Erythroblast (primary cell): ENCODE measurements around the gene NEU2.
"Not testable (repeated sequence)": the region's sequence is repeated elsewhere in the genome, so short reads cannot be mapped to it uniquely, and the experiment has no call there.

Source experiments
- DNase-seq, 2 experiments: peaks; one replicate each; lab custom pipeline; 2025; lab: John Stamatoyannopoulos, UW
- GATA1 ChIP-seq: IDR thresholded peaks from 2 replicates; pipeline ENCODE4 v1.6.1; 2011; ENCODE audit warnings: low read depth, mild to moderate bottlenecking, control low read depth, low read length, moderate library complexity
- POLR2A ChIP-seq: IDR thresholded peaks from 2 replicates; pipeline ENCODE4 v1.6.1; 2011; ENCODE audit warnings: mild to moderate bottlenecking, low read length

The NEU2 gene

DNA sequence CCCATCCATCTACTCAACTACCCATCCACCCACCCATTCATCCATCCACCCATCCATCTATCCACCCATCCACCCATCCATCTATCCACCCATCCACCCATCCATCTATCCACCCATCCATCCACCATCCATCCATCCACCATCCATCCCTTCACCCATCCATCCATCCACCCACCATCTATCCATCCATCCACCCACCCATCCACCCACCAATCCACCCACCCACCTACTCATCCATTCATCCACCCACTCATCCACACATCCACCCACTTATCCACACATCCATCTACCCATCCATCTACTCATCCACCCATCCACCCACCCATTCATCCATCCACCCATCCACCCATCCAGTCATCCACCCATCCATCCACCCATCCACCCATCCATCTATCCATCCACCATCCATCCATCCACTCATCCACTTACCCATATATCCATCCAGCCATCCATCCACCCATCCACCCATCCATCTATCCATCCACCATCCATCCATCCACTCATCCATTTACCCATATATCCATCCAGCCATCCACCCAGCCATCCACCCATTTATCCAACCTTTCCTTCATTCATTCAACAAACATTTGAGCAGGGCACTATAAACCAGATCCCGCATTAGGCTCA, 17.3 kb upstream of the NEU2 start:
- no peak for DNase-seq
- TF ChIP-seq POLR2A = no peak
- TF ChIP-seq GATA1 = no peak

DNA sequence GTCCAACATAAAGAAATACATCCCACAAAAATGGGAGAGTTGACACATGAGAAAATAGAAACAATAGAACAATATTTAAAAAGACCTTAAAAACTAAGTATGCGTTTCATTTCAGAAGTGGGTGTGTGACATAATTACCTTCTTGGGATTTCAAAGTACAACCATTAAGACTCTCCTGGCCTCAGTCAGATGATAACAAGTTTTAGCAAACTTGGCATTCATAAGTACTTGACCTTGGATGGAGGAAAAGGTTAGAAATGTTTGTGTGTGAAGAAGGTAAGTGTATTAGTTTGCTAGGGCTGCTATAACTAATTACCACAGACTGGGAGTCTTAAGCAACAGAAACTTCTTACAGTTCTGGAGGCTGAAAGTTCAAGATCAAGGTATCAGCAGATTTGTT, 14.5 kb upstream of the NEU2 start:
- TF ChIP-seq GATA1 (no peak), POLR2A (no peak)
- no peak for DNase-seq

DNA sequence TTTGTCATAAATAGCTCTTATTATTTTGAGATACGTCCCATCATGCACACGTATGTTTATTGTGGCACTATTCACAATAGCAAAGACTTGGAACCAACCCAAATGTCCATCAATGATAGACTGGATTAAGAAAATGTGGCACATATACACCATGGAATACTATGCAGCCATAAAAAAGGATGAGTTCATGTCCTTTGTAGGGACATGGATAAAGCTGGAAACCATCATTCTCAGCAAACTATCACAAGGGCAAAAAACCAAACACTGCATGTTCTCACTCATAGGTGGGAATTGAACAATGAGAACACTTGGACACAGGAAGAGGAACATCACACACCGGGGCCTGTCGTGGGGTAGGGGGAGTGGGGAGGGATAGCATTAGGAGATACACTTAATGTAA, 12.9 kb upstream of the NEU2 start:
- DNase-seq = not testable (repeated sequence)

DNA sequence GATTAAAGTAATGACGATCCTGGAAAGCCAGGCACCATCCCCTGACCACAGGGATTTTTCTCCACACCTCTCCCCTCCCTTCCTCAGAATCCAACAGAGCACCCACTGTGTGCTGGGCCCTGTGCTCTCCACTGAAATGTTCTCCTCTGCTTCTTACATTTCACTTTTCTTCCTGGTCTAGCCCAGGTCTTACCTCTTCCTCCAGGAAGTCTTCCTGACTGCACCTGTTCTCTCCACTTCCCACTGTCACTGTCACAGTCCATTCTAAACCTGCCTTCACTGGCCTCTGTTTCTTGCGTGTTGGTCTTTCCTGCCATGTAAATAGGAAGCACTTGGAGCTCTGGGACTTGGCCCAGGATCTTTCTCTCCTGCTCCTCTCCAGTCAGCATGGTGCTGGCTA, 12.0 kb upstream of the NEU2 start:
- no peak for TF ChIP-seq GATA1
- TF ChIP-seq POLR2A = no peak
- no peak for DNase-seq

DNA sequence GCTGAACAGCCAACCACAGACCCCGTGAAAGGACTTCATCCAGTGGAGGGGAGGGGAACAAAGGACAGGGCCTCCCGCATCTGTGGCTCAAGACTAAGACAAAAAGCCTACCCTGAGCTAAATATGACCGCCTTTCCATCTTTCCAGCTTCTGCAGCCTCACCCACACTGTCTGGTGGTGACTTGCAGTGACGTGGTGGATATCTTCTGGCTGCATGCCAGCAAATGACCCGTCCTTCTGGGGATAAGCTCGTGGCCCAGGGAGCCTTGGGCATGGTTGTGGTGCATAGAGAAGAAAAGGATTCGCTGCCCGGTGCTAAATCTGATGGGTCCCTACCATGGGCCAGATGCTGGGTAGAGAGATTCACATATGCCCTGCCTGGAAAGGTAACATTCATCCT, 10.7 kb upstream of the NEU2 start:
- DNase-seq = peak; percentile 45 to 51
- no peak for TF ChIP-seq GATA1
- no peak for TF ChIP-seq POLR2A

DNA sequence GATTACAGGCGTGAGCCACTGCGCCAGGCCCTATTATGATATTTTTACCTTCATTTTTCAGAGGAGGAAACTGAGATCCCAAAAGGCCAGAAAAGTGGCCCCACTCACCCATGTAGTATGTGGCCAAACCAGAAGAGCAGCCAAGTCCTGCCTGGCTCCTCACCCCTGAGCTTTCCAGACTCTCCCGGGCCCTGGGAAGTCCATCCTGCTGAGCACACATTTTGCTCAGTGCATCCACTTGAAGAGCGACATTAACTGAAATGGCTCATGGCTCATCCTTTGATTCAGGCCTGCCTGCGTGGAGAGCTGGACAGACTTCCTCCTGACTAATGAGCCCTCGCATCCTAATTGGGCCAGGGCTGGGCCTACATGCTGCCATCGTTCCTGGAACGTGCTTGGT, 9.9 kb upstream of the NEU2 start:
- DNase-seq = no peak
- no peak for TF ChIP-seq GATA1
- no peak for TF ChIP-seq POLR2A

DNA sequence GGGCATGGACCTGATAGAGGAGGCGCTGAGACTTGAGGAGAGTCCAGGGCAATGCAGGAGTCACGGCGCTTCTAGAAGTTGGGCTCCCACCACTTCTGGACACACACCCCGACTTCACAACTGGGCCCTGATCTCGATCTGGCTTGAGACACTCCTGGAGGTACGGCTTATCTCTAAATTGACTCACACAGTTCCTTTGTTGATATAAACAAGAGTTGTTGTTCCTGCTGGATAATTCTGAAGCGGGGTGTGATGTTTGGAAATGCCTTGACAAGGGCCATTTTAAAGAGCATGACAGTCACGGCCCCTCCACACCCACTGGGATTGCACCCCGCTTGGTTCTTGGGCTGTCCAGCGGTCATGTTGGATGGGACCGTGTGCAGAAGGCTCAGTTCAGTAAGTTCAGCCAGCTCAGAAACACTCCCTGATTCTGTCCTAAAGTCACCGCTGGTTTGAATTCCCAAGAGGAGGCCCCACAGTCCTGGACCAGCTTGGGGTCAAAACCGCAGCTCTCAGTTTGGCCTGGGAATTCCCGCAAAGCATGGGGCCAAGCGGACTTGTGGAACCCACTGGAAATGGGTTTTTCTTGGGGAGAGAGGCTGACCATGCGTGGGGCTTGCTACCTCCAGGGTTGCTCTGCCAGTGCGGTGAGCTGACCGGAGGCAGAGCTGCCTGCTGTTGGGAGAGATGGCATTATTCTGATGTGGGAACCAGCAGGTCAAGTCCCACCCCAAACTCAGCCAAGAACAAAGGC, 9.3 kb upstream of the NEU2 start:
- DNase-seq = no peak
- TF ChIP-seq POLR2A = no peak
- TF ChIP-seq GATA1 = no peak

DNA sequence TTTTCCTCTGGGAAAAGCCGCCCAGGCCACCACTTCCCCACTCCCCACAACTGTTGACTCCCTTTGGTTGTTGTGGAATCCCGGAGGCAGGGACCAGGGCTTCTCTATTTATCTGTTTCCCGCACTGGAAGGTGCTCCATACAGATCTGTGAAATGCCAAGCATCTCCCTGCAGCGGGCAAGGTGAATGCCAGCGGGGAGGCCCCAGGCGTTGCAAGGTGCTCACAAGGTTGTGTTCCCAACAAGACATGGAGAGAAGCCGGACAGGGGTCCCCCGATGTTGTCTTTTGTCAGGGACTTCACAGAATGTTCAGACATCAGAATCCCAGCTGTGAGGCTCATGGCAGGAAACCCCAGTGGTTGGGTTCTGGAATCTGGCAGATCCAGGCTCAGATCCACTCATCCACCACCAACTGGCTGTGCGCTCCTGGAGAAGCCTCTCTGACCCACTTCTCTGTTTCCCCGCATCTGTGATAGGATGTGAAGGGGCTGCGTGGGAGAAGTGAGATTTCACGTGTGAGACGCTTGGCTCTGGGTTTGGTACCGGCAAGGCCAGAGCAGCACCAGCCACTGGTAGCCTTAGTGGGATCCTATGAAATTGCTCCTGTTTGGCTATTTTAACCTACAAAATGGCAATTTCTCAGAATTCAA, 8.6 kb upstream of the NEU2 start:
- DNase-seq = no peak
- TF ChIP-seq POLR2A (no peak), GATA1 (no peak)

DNA sequence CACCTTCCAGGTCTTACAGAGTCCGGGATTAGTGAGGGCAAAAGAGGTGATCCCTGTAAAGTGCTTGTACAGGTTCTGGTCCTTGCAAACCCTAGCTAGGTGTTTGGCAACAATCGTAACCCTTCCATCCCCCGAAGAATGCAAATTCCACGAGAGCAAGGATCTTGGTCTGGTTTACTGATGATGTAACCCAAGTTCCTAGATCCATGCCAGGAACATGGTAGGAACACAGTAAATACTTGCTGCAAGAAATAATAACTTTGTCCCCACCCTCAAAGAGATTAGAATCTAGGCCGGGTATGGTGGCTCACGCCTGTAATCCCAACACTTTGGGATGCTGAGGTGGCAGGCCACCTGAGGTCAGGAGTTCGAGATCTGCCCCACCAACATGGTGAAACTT, 6.8 kb upstream of the NEU2 start:
- TF ChIP-seq GATA1 = no peak
- TF ChIP-seq POLR2A = no peak
- no peak for DNase-seq

DNA sequence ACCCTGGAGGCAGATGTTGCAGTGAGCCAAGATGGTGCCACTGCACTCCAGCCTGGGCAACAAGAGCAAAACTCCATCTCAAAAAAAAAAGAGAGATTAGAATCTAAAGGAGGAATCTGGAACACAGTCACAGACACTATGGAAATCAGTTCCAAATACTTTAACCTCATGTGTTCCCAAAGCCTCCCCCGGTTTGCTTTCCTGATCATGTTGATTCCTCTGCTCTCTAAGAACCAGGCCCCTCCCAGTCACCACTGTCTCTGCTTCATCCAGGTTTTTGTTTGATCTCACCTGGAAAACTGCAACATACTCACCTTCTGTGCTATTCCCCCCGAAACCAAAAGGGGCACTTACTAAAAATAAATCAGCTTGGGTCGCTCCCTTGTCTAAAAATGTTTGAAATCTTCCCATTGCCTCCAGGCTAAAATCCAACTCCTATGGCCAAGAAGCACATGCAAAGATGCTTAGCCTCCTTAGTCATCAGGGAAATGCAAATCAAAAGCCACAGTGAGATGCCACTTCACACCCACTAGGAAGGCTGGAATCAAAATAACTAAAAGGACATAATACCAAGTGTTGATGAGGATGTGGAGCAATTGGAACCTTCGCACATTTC, 6.2 kb upstream of the NEU2 start:
- DNase-seq = no peak
- no peak for TF ChIP-seq POLR2A
- no peak for TF ChIP-seq GATA1

DNA sequence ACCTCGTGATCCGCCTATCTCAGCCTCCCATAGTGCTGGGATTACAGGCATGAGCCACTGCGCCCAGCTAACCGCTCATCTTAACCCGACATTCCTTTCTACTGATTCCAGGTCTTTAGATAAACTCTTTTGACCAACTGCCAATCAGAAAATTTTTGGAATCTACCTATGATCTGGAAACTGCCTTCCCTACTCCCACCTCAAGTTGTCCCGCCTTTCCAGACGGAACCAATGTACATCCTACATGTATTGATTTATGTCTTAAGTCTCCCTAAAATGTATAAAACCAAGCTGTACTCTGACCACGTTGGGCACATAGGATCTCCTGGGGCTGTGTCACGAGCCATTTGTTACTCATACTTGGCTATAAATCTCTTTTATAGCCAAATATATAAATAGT, 3.2 kb upstream of the NEU2 start:
- no peak for DNase-seq
- no peak for TF ChIP-seq POLR2A
- no peak for TF ChIP-seq GATA1

DNA sequence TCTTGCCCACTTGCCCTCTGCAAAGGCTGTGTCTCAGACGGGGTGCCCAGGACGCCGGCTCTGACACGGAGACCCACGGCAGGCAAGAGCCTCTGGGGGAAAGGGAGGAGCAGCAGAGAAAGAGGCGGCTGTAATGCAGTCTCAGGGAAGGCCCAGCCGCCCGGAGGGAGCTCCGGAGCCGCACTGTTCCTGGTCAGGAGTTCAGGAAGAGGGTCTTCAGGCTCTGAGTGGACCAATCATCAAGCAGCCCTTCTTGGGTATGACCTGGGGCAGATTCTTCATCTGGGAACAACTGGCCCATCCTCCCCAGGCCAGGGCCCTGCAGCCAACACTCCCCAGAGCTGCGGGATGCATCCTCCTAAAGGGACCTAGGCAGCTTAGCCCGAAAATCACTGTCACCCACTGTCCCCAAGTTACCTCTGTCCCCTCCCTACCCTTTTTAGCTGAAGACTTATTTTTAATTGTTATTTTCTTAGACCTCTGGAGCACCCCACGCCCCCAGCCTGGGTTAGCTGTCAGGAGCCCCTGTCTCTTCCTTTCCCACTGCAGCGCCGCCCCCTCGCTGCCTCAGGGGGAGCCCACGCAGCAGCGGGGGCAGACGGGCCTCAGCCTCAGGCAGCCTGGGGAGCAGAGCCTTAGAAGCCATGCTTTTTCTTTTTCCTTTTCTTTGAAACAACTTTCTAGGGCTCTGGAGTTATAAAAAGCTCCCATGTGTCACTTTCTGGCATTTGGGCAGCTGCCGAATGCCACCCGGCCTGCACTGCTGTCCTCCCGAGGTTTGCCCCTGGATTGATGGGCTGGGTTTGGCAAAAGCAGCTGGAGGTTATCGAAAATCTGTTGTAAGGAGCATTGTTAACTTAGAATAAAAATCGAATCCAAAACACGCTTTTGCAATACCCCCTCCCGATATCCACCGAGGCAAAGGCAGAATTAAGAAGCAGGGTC, 644 bp upstream of the NEU2 start:
- no peak for DNase-seq
- TF ChIP-seq GATA1 = no peak
- no peak for TF ChIP-seq POLR2A

DNA sequence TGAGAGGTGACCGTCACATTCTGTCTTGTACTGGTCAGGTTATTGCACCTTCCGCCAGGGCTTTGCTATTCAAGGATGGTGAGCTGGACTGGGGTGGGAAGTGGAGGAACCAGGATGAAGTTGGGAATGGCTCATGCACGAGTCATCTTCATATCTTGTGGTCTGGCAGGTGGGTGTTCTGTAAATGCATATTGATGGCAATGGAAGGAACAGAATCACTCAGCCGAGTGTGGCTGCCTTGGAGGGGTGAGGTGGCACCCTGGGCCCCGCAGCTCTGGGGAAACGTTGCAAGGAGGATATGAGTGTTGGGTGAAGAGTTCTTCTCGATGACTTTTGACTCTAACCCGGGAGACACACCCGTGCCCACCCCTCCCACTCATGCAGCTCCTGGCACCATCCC, 1.2 kb downstream of the NEU2 start:
- no peak for DNase-seq
- TF ChIP-seq POLR2A = no peak
- no peak for TF ChIP-seq GATA1
